Osteocyte (in vitro differentiated cells): Measurements from ENCODE around the gene ARHGAP42. TPM values are rescaled to one million over a fixed set of nuclear protein-coding genes. Genes with fewer than 3 reads are reported as not detected.

ENCODE experiments used
- DNase-seq: peaks from one replicate; pipeline ENCODE4 v3.0.0; 2021; ENCODE audit warnings: mixed read lengths; ENCODE audit not compliant: unreplicated experiment; ENCODE audit errors: extremely low spot score
- H3K27ac Mint-ChIP-seq: one replicate; pipeline ENCODE4 v1.8.0; 2021; ENCODE audit warnings: mild to moderate bottlenecking, mixed read lengths; ENCODE audit not compliant: unreplicated experiment
- H3K27me3 Mint-ChIP-seq: one replicate; pipeline ENCODE4 v1.8.0; 2021; ENCODE audit warnings: mixed read lengths; ENCODE audit not compliant: unreplicated experiment
- H3K36me3 Mint-ChIP-seq: one replicate; pipeline ENCODE4 v1.8.0; 2021; ENCODE audit warnings: mixed read lengths; ENCODE audit not compliant: unreplicated experiment
- H3K4me1 Mint-ChIP-seq: one replicate; pipeline ENCODE4 v1.8.0; 2021; ENCODE audit warnings: mixed read lengths; ENCODE audit not compliant: unreplicated experiment
- H3K4me3 Mint-ChIP-seq: one replicate; pipeline ENCODE4 v1.8.0; 2021; ENCODE audit warnings: mild to moderate bottlenecking, moderate library complexity, mixed read lengths; ENCODE audit not compliant: unreplicated experiment
- H3K9me3 Mint-ChIP-seq: one replicate; pipeline ENCODE4 v1.8.0; 2021; ENCODE audit warnings: mixed read lengths; ENCODE audit not compliant: unreplicated experiment
- total RNA-seq: library from RNA; stranded (reverse); gene quantifications from 2 replicates; pipeline ENCODE4 v1.2.1, GENCODE V29; 2021
- TF ChIP-seq, protein P1 (sequence below): fragments of 200-600 bp; sonication (generic); IDR thresholded peaks from 2 replicates; pipeline ENCODE4 v1.5.0; 2021; ENCODE audit warnings: antibody characterized with exemption, mild to moderate bottlenecking, moderate library complexity

Gene ARHGAP42
- total RNA-seq, 1 donor from 2014 or later = 12.7 TPM

- peaks cover 26% of the 10 kb centered on the region for H3K4me1 Mint-ChIP-seq
- TF ChIP-seq, protein P1, sequence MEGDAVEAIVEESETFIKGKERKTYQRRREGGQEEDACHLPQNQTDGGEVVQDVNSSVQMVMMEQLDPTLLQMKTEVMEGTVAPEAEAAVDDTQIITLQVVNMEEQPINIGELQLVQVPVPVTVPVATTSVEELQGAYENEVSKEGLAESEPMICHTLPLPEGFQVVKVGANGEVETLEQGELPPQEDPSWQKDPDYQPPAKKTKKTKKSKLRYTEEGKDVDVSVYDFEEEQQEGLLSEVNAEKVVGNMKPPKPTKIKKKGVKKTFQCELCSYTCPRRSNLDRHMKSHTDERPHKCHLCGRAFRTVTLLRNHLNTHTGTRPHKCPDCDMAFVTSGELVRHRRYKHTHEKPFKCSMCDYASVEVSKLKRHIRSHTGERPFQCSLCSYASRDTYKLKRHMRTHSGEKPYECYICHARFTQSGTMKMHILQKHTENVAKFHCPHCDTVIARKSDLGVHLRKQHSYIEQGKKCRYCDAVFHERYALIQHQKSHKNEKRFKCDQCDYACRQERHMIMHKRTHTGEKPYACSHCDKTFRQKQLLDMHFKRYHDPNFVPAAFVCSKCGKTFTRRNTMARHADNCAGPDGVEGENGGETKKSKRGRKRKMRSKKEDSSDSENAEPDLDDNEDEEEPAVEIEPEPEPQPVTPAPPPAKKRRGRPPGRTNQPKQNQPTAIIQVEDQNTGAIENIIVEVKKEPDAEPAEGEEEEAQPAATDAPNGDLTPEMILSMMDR = no peak
- peaks cover 9% of the 10 kb centered on the region for H3K36me3 Mint-ChIP-seq
- DNase-seq = no peak
- H3K27me3 Mint-ChIP-seq = no peaks in the 10 kb centered on the region
- no peak overlapping the region for H3K4me3 Mint-ChIP-seq
- H3K27ac Mint-ChIP-seq = peak overlapping the region; percentile 16
- peaks cover 16% of the 10 kb centered on the region for H3K9me3 Mint-ChIP-seq
Observed at GRCh38 chr11:100882957-100883356, 195.9 kb downstream of the ARHGAP42 start.

DNA sequence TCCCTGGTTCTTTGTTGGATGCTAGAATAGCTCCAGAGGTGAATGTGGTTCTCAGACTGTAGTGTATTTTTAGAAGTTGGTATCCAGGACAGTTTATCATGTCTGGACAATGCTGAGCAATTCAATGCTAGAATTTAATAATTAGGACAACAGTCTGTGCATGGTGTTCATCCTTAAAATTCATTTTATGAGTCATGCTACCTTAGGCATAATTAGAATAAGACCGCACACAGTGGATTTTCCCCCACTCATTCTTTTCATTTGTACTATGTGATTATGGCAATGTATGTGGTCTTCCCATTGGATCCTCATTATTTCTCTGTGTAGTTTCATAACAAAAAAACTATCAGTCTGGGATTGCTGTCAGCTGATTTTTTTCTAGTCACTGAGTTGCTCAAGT, 196.7 kb downstream of the ARHGAP42 start:
- H3K36me3 Mint-ChIP-seq = peaks cover 9% of the 10 kb centered on the region
- no peak overlapping the region for H3K4me3 Mint-ChIP-seq
- H3K9me3 Mint-ChIP-seq = peaks cover 16% of the 10 kb centered on the region
- peaks cover 19% of the 10 kb centered on the region for H3K4me1 Mint-ChIP-seq
- no peak overlapping the region for H3K27ac Mint-ChIP-seq
- no peaks in the 10 kb centered on the region for H3K27me3 Mint-ChIP-seq
- DNase-seq = no peak
- TF ChIP-seq, protein P1 = no peak

GRCh38 chr11:100887659-100888058, 200.6 kb downstream of the ARHGAP42 start:
- Mint-ChIP-seq H3K4me3 (no peak overlapping the region), H3K27me3 (no peaks in the 10 kb centered on the region), H3K9me3 (no peaks in the 10 kb centered on the region), H3K36me3 (no peaks in the 10 kb centered on the region), H3K27ac (no peak overlapping the region), H3K4me1 (peaks cover 32% of the 10 kb centered on the region)
- DNase-seq = no peak
- TF ChIP-seq, protein P1 = no peak

DNA sequence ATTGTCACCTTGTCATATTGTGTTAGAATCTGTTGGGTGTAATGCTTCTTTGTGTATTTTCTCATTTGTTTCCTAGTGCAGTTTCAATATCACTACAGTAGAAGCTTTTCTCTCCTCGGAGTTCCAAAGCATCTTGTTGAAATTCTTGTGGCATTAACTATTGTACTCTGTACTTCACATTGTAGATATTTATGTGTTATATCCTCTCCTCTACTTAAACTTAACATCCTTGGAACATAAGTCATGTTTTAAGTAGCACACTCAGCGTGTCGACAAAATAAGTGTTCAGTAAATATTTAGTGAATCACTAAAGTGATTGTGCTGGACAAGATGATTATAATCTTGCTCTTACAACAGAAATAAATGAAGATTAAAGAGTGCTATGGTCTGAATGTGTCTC, 201.7 kb downstream of the ARHGAP42 start:
- Mint-ChIP-seq H3K36me3 (no peaks in the 10 kb centered on the region), H3K4me3 (no peak overlapping the region), H3K9me3 (no peaks in the 10 kb centered on the region), H3K27me3 (no peaks in the 10 kb centered on the region), H3K4me1 (peaks cover 35% of the 10 kb centered on the region), H3K27ac (no peak overlapping the region)
- TF ChIP-seq, protein P1 = no peak
- DNase-seq = no peak

GRCh38 chr11:100889758-100890157, 202.7 kb downstream of the ARHGAP42 start:
- Mint-ChIP-seq H3K36me3 (no peaks in the 10 kb centered on the region), H3K4me1 (peaks cover 32% of the 10 kb centered on the region), H3K27me3 (no peaks in the 10 kb centered on the region), H3K9me3 (no peaks in the 10 kb centered on the region), H3K27ac (peak overlapping the region; percentile 83), H3K4me3 (no peak overlapping the region)
- DNase-seq = no peak
- TF ChIP-seq, protein P1 = no peak
